C4-2B (cell line): ENCODE measurements around the gene FGFR3.

Experiments used
- CTCF ChIP-seq: fragments of 450-650 bp; conservative IDR thresholded peaks from 2 replicates; pipeline ENCODE4 v1.5.1; 2017; ENCODE audit warnings: mild to moderate bottlenecking
- ZFX ChIP-seq: fragments of 450-650 bp; IDR thresholded peaks from 2 replicates; pipeline ENCODE4 v1.6.1; 2017

GRCh38 chr4:1808396-1808795, 15.3 kb downstream of the FGFR3 start:
- TF ChIP-seq CTCF (no peak), ZFX (no peak)
